DND-41 (cell line): Measurements from ENCODE around the gene SMIM35.

Source experiments
- CTCF ChIP-seq: IDR thresholded peaks from 2 replicates; pipeline ENCODE4 v1.5.1; 2012; ENCODE audit warnings: borderline replicate concordance, low read length, moderate library complexity, mild to moderate bottlenecking; ENCODE audit not compliant: poor library complexity, severe bottlenecking; ENCODE audit errors: extremely low read depth
- EZH2 ChIP-seq: IDR thresholded peaks from 3 replicates; pipeline ENCODE4 v1.6.1; 2012; ENCODE audit warnings: borderline replicate concordance, low read depth, mild to moderate bottlenecking, moderate library complexity, low read length, inconsistent platforms; ENCODE audit not compliant: severe bottlenecking

GRCh38 chr11:118064956-118065355 lies 21.8 kb downstream of the SMIM35 start:
- TF ChIP-seq EZH2, result no peak
- no peak for TF ChIP-seq CTCF
